HEK293 (cell line): ENCODE results near the gene FDX1.

ENCODE experiments used
- CTCF ChIA-PET: fragments of 350-600 bp; formaldehyde crosslinking; extraction: SDS; loops from one replicate; lab custom pipeline; 2021; ENCODE audit warnings: antibody characterized with exemption; lab: Yijun Ruan, JAX
- POLR2A ChIA-PET: fragments of 300-600 bp; formaldehyde crosslinking; extraction: SDS; loops from one replicate; lab custom pipeline; 2020; ENCODE audit warnings: antibody characterized with exemption, inconsistent platforms; lab: Yijun Ruan, JAX
- H3K27ac ChIP-seq: fragments of 200-500 bp; sonication (Bioruptor generic); 2 replicates; pipeline ENCODE4 v1.5.1; 2014; ENCODE audit warnings: low read depth, low read length, control low read depth, inconsistent platforms; ENCODE audit errors: extremely low read depth
- H3K36me3 ChIP-seq, 2 experiments: fragments of 200-500 bp in 1 of 2; sonication (Bioruptor generic) in 1 of 2; 1 replicate in 1 of 2; 2 replicates in 1 of 2; pipeline ENCODE4 v1.5.1; 2014 to 2017; ENCODE audit warnings: inconsistent platforms in 2 of 2, low read length in 2 of 2; ENCODE audit not compliant: control insufficient read depth in 2 of 2, insufficient read depth in 1 of 2
- H3K4me1 ChIP-seq: fragments of 200-500 bp; sonication (Bioruptor generic); 2 replicates; pipeline ENCODE4 v1.5.1; 2014; ENCODE audit warnings: mild to moderate bottlenecking, low read length, inconsistent platforms; ENCODE audit not compliant: control insufficient read depth, insufficient read depth
- H3K4me3 ChIP-seq: 2 replicates; pipeline ENCODE4 v1.5.1; 2011; ENCODE audit warnings: low read depth, mild to moderate bottlenecking, control low read depth, low read length, moderate library complexity
- H3K9me3 ChIP-seq: fragments of 200-500 bp; sonication (Bioruptor generic); 2 replicates; pipeline ENCODE4 v1.5.1; 2014; ENCODE audit warnings: low read depth, low read length, inconsistent platforms; ENCODE audit not compliant: control insufficient read depth, insufficient read depth
- BCL11A ChIP-seq: fragments of 450-650 bp; formaldehyde crosslinking; IDR thresholded peaks from 2 replicates; pipeline ENCODE4 v1.5.1; 2016; ENCODE audit warnings: low read depth, missing biosample characterization, missing genetic modification characterization
- GLI4 ChIP-seq: fragments of 450-650 bp; formaldehyde crosslinking; IDR thresholded peaks from 2 replicates; pipeline ENCODE4 v1.5.1; 2016; ENCODE audit warnings: missing biosample characterization, missing genetic modification characterization
- GLIS1 ChIP-seq: fragments of 450-650 bp; formaldehyde crosslinking; IDR thresholded peaks from 2 replicates; pipeline ENCODE4 v1.5.1; 2016; ENCODE audit warnings: missing biosample characterization, missing genetic modification characterization
- SALL2 ChIP-seq: fragments of 450-650 bp; formaldehyde crosslinking; IDR thresholded peaks from 2 replicates; pipeline ENCODE4 v1.5.0; 2017; ENCODE audit warnings: missing biosample characterization, mild to moderate bottlenecking, missing genetic modification characterization, borderline replicate concordance
- TCF7L2 ChIP-seq: IDR thresholded peaks from 2 replicates; pipeline ENCODE4 v1.6.1; 2011; ENCODE audit warnings: low read depth, mild to moderate bottlenecking, inconsistent platforms, low read length, moderate library complexity, borderline replicate concordance
- ZBTB7A ChIP-seq: fragments of 450-650 bp; formaldehyde crosslinking; IDR thresholded peaks from 2 replicates; pipeline ENCODE4 v1.5.1; 2016; ENCODE audit warnings: low read depth, missing biosample characterization, missing genetic modification characterization
- ZBTB8A ChIP-seq: fragments of 450-650 bp; formaldehyde crosslinking; IDR thresholded peaks from 2 replicates; pipeline ENCODE4 v1.5.1; 2016; ENCODE audit warnings: missing biosample characterization, missing genetic modification characterization
- ZFP41 ChIP-seq: fragments of 450-650 bp; formaldehyde crosslinking; IDR thresholded peaks from 2 replicates; pipeline ENCODE4 v1.5.1; 2016; ENCODE audit warnings: missing biosample characterization, missing genetic modification characterization, borderline replicate concordance
- ZFP69B ChIP-seq: fragments of 450-650 bp; formaldehyde crosslinking; IDR thresholded peaks from 2 replicates; pipeline ENCODE4 v1.5.1; 2016; ENCODE audit warnings: missing biosample characterization, missing genetic modification characterization
- ZNF155 ChIP-seq: fragments of 450-650 bp; formaldehyde crosslinking; IDR thresholded peaks from 2 replicates; pipeline ENCODE4 v1.5.1; 2016; ENCODE audit warnings: missing biosample characterization, missing genetic modification characterization
- ZNF157 ChIP-seq: fragments of 450-650 bp; formaldehyde crosslinking; IDR thresholded peaks from 2 replicates; pipeline ENCODE4 v1.5.1; 2016; ENCODE audit warnings: missing biosample characterization, missing genetic modification characterization
- ZNF2 ChIP-seq: fragments of 450-650 bp; formaldehyde crosslinking; IDR thresholded peaks from 2 replicates; pipeline ENCODE4 v1.5.1; 2016; ENCODE audit warnings: missing biosample characterization, missing genetic modification characterization
- ZNF211 ChIP-seq: fragments of 450-650 bp; formaldehyde crosslinking; IDR thresholded peaks from 2 replicates; pipeline ENCODE4 v1.5.1; 2016; ENCODE audit warnings: low read depth, missing biosample characterization, missing genetic modification characterization
- ZNF248 ChIP-seq: fragments of 450-650 bp; formaldehyde crosslinking; IDR thresholded peaks from 2 replicates; pipeline ENCODE4 v1.5.1; 2017; ENCODE audit warnings: missing biosample characterization, missing genetic modification characterization
- ZNF391 ChIP-seq: fragments of 450-650 bp; formaldehyde crosslinking; IDR thresholded peaks from 2 replicates; pipeline ENCODE4 v1.5.1; 2016; ENCODE audit warnings: low read depth, missing biosample characterization, missing genetic modification characterization, borderline replicate concordance
- ZNF473 ChIP-seq: fragments of 450-650 bp; formaldehyde crosslinking; IDR thresholded peaks from 2 replicates; pipeline ENCODE4 v1.5.1; 2017; ENCODE audit warnings: missing biosample characterization, missing genetic modification characterization
- ZNF514 ChIP-seq: fragments of 450-650 bp; formaldehyde crosslinking; IDR thresholded peaks from 2 replicates; pipeline ENCODE4 v1.5.1; 2016; ENCODE audit warnings: missing biosample characterization, missing genetic modification characterization
- ZNF521 ChIP-seq: fragments of 450-650 bp; formaldehyde crosslinking; IDR thresholded peaks from 2 replicates; pipeline ENCODE4 v1.5.1; 2017; ENCODE audit warnings: missing biosample characterization, mild to moderate bottlenecking, missing genetic modification characterization
- ZNF548 ChIP-seq: fragments of 450-650 bp; formaldehyde crosslinking; IDR thresholded peaks from 2 replicates; pipeline ENCODE4 v1.5.1; 2016; ENCODE audit warnings: missing biosample characterization, missing genetic modification characterization
- ZNF654 ChIP-seq: fragments of 450-650 bp; formaldehyde crosslinking; IDR thresholded peaks from 2 replicates; pipeline ENCODE4 v1.5.1; 2016; ENCODE audit warnings: low read depth, missing biosample characterization, missing genetic modification characterization
- ZNF660 ChIP-seq: fragments of 450-650 bp; IDR thresholded peaks from 2 replicates; pipeline ENCODE4 v1.5.1; 2018; ENCODE audit warnings: missing biosample characterization, mild to moderate bottlenecking, missing genetic modification characterization
- ZNF670 ChIP-seq: fragments of 450-650 bp; formaldehyde crosslinking; IDR thresholded peaks from 2 replicates; pipeline ENCODE4 v1.5.1; 2016; ENCODE audit warnings: missing biosample characterization, missing genetic modification characterization, low read depth
- ZNF785 ChIP-seq: fragments of 450-650 bp; formaldehyde crosslinking; IDR thresholded peaks from 2 replicates; pipeline ENCODE4 v1.5.1; 2016; ENCODE audit warnings: missing biosample characterization, missing genetic modification characterization
- ZNF791 ChIP-seq: fragments of 450-650 bp; formaldehyde crosslinking; IDR thresholded peaks from 2 replicates; pipeline ENCODE4 v1.5.1; 2016; ENCODE audit warnings: missing biosample characterization, missing genetic modification characterization
- ZNF837 ChIP-seq: fragments of 450-650 bp; formaldehyde crosslinking; IDR thresholded peaks from 2 replicates; pipeline ENCODE4 v1.5.1; 2016; ENCODE audit warnings: missing biosample characterization, missing genetic modification characterization
- ZSCAN23 ChIP-seq: fragments of 450-650 bp; formaldehyde crosslinking; IDR thresholded peaks from 2 replicates; pipeline ENCODE4 v1.5.1; 2016; ENCODE audit warnings: missing biosample characterization, missing genetic modification characterization
- TF ChIP-seq, protein P1 (sequence below): fragments of 450-650 bp; formaldehyde crosslinking; IDR thresholded peaks from 2 replicates; pipeline ENCODE4 v1.5.1; 2016; ENCODE audit warnings: missing biosample characterization, missing genetic modification characterization
- TF ChIP-seq, protein P2 (sequence below): fragments of 450-650 bp; formaldehyde crosslinking; IDR thresholded peaks from 2 replicates; pipeline ENCODE4 v1.5.1; 2017; ENCODE audit warnings: missing biosample characterization, missing genetic modification characterization
- TF ChIP-seq, protein P3 (sequence below): fragments of 450-650 bp; formaldehyde crosslinking; IDR thresholded peaks from 2 replicates; pipeline ENCODE4 v1.5.1; 2016; ENCODE audit warnings: missing biosample characterization, missing genetic modification characterization, borderline replicate concordance
- TF ChIP-seq, protein P4 (sequence below): IDR thresholded peaks from 2 replicates; pipeline ENCODE4 v1.6.1; 2011; ENCODE audit warnings: mild to moderate bottlenecking, low read depth, low read length, borderline replicate concordance

FDX1 gene

DNA sequence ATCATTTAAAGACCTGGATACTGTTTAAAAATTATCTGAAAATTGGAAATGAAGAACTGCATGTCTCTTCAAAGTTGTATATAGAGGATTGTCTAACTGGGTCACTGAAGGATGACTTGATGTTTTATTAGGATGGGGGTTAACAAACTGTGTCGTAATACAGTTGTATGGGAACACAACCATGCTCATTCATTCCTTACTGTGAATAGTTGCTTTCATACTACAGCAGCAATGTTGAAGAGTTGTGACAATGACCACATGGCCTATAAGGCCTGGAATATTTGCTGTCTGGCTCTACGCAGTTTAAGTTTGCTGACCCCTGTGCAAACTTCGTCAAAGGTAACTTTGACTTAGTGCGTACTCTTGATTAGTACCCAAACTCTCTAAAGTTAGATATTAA, 38.4 kb downstream of the FDX1 start:
- ChIA-PET CTCF (interaction anchor here (0.7 kb wide), 1 partner anchor 261 kb away, joined by 3 read pairs; no protein-coding TSS in a partner anchor), POLR2A (no interaction called here)

DNA sequence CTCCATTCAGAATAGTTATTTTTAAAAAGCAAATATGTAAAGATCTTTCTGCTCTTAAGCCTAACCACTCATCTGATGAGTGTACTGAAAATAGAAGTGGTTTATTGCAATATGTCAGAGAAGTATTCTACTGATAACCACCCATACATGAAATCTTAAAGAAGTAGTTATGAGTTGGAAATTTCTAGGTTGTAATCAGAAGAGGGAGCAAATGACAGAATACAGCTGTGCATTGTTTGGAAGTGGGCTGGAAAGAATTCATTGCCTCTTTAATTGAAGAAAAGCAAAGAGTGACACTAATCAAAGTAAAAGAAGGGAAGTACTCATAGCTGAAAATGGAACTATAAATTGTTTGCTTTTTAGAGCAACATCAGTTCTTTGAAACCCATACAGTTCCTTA, 39.4 kb downstream of the FDX1 start:
- TF ChIP-seq ZNF791 (no peak), ZNF660 (tag by site-specific recombination) (no peak), ZNF211 (tag by site-specific recombination) (no peak)
- TF ChIP-seq, all 188 proteins: peak for 0
- H3K4me3 ChIP-seq: no peak overlapping the region
- peaks cover 0 to 16% of the 10 kb centered on the region in 2 experiments; a peak in 1 of 3 replicates for H3K36me3 ChIP-seq
- ChIA-PET POLR2A (no interaction called here), CTCF (no interaction called here)
- H3K27ac ChIP-seq: no peak overlapping the region
- no peaks in the 10 kb centered on the region for H3K9me3 ChIP-seq
- H3K4me1 ChIP-seq: no peaks in the 10 kb centered on the region

More for the DNA sequence above, 38.4 kb downstream of the FDX1 start:
- Histone ChIP-seq H3K36me3 (peaks cover 0 to 21% of the 10 kb centered on the region in 2 experiments; a peak in 1 of 3 replicates), H3K4me3 (no peak overlapping the region), H3K4me1 (no peaks in the 10 kb centered on the region)
- TF ChIP-seq SALL2 (tag by site-specific recombination) (no peak), ZNF157 (tag by site-specific recombination) (no peak), ZNF837 (tag by site-specific recombination) (no peak), GLIS1 (no peak), ZNF2 (tag by site-specific recombination) (no peak), ZNF670 (tag by site-specific recombination) (no peak), ZBTB7A (tag by site-specific recombination) (no peak), ZNF521 (tag by site-specific recombination) (no peak), ZFP41 (tag by site-specific recombination) (no peak), ZNF391 (no peak), ZFP69B (tag by site-specific recombination) (no peak), BCL11A (tag by site-specific recombination) (no peak), ZNF514 (no peak)
- TF ChIP-seq, protein P1, sequence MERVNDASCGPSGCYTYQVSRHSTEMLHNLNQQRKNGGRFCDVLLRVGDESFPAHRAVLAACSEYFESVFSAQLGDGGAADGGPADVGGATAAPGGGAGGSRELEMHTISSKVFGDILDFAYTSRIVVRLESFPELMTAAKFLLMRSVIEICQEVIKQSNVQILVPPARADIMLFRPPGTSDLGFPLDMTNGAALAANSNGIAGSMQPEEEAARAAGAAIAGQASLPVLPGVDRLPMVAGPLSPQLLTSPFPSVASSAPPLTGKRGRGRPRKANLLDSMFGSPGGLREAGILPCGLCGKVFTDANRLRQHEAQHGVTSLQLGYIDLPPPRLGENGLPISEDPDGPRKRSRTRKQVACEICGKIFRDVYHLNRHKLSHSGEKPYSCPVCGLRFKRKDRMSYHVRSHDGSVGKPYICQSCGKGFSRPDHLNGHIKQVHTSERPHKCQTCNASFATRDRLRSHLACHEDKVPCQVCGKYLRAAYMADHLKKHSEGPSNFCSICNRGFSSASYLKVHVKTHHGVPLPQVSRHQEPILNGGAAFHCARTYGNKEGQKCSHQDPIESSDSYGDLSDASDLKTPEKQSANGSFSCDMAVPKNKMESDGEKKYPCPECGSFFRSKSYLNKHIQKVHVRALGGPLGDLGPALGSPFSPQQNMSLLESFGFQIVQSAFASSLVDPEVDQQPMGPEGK (tag by site-specific recombination): no peak
- TF ChIP-seq, protein P2, sequence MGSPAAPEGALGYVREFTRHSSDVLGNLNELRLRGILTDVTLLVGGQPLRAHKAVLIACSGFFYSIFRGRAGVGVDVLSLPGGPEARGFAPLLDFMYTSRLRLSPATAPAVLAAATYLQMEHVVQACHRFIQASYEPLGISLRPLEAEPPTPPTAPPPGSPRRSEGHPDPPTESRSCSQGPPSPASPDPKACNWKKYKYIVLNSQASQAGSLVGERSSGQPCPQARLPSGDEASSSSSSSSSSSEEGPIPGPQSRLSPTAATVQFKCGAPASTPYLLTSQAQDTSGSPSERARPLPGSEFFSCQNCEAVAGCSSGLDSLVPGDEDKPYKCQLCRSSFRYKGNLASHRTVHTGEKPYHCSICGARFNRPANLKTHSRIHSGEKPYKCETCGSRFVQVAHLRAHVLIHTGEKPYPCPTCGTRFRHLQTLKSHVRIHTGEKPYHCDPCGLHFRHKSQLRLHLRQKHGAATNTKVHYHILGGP: no peak
- TF ChIP-seq, all 188 proteins: peak for 0
- Histone ChIP-seq H3K9me3 (no peaks in the 10 kb centered on the region), H3K27ac (no peak overlapping the region)

DNA sequence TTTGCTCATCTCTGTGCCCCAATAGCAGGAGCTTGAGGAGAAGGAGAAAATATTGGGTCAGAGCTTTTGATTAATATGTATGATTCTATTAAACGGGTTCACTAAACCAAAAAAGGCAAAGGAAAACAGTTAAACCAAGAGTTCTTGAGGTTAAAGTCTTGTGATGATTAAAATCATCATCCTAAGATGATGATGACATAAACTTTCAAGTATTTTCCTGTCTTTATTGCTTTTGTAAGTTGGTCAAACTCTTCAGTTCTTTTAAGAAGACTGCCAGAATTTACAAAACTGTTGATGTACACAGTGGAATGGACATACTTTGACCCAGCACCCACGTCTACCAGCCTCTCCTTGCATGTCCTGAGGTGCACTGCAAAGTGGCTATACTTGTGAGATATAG, 41.0 kb downstream of the FDX1 start:
- H3K36me3 ChIP-seq: peaks cover 0 to 7% of the 10 kb centered on the region in 2 experiments; a peak in 1 of 3 replicates
- ChIA-PET CTCF (interaction anchor here (1.9 kb wide), 1 partner anchor 8 kb away, joined by 6 read pairs; no protein-coding TSS in a partner anchor), POLR2A (no interaction called here)
- H3K4me3 ChIP-seq: no peak overlapping the region
- no peaks in the 10 kb centered on the region for H3K4me1 ChIP-seq
- no peaks in the 10 kb centered on the region for H3K9me3 ChIP-seq
- H3K27ac ChIP-seq: no peak overlapping the region
- TF ChIP-seq ZNF785 (tag by site-specific recombination) (no peak), TCF7L2 (no peak), ZBTB8A (tag by site-specific recombination) (no peak), ZNF248 (tag by site-specific recombination) (no peak), ZNF548 (tag by site-specific recombination) (no peak), ZNF654 (no peak), ZSCAN23 (no peak), GLI4 (tag by site-specific recombination) (no peak), ZNF155 (tag by site-specific recombination) (no peak), ZNF473 (tag by site-specific recombination) (no peak)
- TF ChIP-seq, protein P3, sequence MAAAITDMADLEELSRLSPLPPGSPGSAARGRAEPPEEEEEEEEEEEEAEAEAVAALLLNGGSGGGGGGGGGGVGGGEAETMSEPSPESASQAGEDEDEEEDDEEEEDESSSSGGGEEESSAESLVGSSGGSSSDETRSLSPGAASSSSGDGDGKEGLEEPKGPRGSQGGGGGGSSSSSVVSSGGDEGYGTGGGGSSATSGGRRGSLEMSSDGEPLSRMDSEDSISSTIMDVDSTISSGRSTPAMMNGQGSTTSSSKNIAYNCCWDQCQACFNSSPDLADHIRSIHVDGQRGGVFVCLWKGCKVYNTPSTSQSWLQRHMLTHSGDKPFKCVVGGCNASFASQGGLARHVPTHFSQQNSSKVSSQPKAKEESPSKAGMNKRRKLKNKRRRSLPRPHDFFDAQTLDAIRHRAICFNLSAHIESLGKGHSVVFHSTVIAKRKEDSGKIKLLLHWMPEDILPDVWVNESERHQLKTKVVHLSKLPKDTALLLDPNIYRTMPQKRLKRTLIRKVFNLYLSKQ (tag by site-specific recombination): no peak
- TF ChIP-seq, protein P4, sequence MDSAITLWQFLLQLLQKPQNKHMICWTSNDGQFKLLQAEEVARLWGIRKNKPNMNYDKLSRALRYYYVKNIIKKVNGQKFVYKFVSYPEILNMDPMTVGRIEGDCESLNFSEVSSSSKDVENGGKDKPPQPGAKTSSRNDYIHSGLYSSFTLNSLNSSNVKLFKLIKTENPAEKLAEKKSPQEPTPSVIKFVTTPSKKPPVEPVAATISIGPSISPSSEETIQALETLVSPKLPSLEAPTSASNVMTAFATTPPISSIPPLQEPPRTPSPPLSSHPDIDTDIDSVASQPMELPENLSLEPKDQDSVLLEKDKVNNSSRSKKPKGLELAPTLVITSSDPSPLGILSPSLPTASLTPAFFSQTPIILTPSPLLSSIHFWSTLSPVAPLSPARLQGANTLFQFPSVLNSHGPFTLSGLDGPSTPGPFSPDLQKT: no peak
